ENCODE data around the gene ADORA2B. TPM values are rescaled to one million over a fixed set of nuclear protein-coding genes. Genes with fewer than 3 reads are reported as not detected.

ADORA2B gene
- total RNA-seq, 2 donors from 2014 or later: 20.8 to 39.4 TPM

GRCh38 chr17:15957206-15957605 is 12.3 kb downstream of the ADORA2B start:
- no peak overlapping the region for H3K27ac ChIP-seq
- no peak overlapping the region for H3K9ac ChIP-seq (ENCODE audit: low read depth in 2 of 2, low read length in 2 of 2)
- no peak for TF ChIP-seq CTCF (IDR thresholded peaks at IDR 0.05)
- no peaks in the 10 kb centered on the region for H3K27me3 ChIP-seq
- intact Hi-C loops (cut with DNase I): no loop called here
- no peaks in the 10 kb centered on the region for H3K9me3 ChIP-seq
- H3K4me1 ChIP-seq: peaks cover 7% of the 10 kb centered on the region
- no peaks in the 10 kb centered on the region for H3K36me3 ChIP-seq
- DNase-seq: no peak
- no peak overlapping the region for H3K4me3 ChIP-seq

- Histone ChIP-seq H3K9ac (ENCODE audit: low read depth in 2 of 2, low read length in 2 of 2) (no peak overlapping the region), H3K4me3 (no peak overlapping the region), H3K27ac (no peak overlapping the region), H3K27me3 (no peaks in the 10 kb centered on the region), H3K9me3 (no peaks in the 10 kb centered on the region), H3K36me3 (no peaks in the 10 kb centered on the region), H3K4me1 (peaks cover 7% of the 10 kb centered on the region)
- DNase-seq: peak; percentile 55
- intact Hi-C loops (cut with DNase I): no loop called here
- TF ChIP-seq CTCF (IDR thresholded peaks at IDR 0.05): no peak
Observed at GRCh38 chr17:15957608-15958307, 12.8 kb downstream of the ADORA2B start.

GRCh38 chr17:15958484-15958854 is 13.5 kb downstream of the ADORA2B start:
- intact Hi-C loops (cut with DNase I): no loop called here
- TF ChIP-seq CTCF (IDR thresholded peaks at IDR 0.05): no peak
- no peak overlapping the region for H3K4me3 ChIP-seq
- H3K9ac ChIP-seq (ENCODE audit: low read depth in 2 of 2, low read length in 2 of 2): peak overlapping the region in 1 of 2 donors; percentile 4
- no peaks in the 10 kb centered on the region for H3K36me3 ChIP-seq
- H3K27ac ChIP-seq: peak overlapping the region; percentile 62
- no peaks in the 10 kb centered on the region for H3K9me3 ChIP-seq
- no peaks in the 10 kb centered on the region for H3K27me3 ChIP-seq
- no peak for DNase-seq
- H3K4me1 ChIP-seq: peaks cover 7% of the 10 kb centered on the region

- no peak for TF ChIP-seq CTCF (IDR thresholded peaks at IDR 0.05)
- intact Hi-C loops (cut with DNase I): no loop called here
- no peak overlapping the region for H3K9ac ChIP-seq (ENCODE audit: low read depth in 2 of 2, low read length in 2 of 2)
- no peak overlapping the region for H3K4me3 ChIP-seq
- peaks cover 24% of the 10 kb centered on the region for H3K4me1 ChIP-seq
- H3K9me3 ChIP-seq: no peaks in the 10 kb centered on the region
- H3K36me3 ChIP-seq: no peaks in the 10 kb centered on the region
- H3K27me3 ChIP-seq: no peaks in the 10 kb centered on the region
- no peak for DNase-seq
- H3K27ac ChIP-seq: no peak overlapping the region
Observed at GRCh38 chr17:15963670-15964110, 18.8 kb downstream of the ADORA2B start.

- Histone ChIP-seq H3K4me1 (peaks cover 21% of the 10 kb centered on the region), H3K4me3 (no peak overlapping the region), H3K9me3 (no peaks in the 10 kb centered on the region), H3K27ac (peak overlapping the region; percentile 84), H3K27me3 (no peaks in the 10 kb centered on the region), H3K36me3 (no peaks in the 10 kb centered on the region), H3K9ac (ENCODE audit: low read depth in 2 of 2, low read length in 2 of 2) (peak overlapping the region in 1 of 2 donors; percentile 86)
- intact Hi-C loops (cut with DNase I): no loop called here
- no peak for TF ChIP-seq CTCF (IDR thresholded peaks at IDR 0.05)
- no peak for DNase-seq
Observed at GRCh38 chr17:15965528-15965927, 20.6 kb downstream of the ADORA2B start.
